WTC11 (cell line): ENCODE data around the gene TBC1D22A. TPM values are rescaled to one million over a fixed set of nuclear protein-coding genes. Genes with fewer than 3 reads are reported as not detected.

Experiments used
- ATAC-seq: fragments of 200-7000 bp; cut with Tn5 transposase; 2 replicates; pipeline ENCODE4 v1.10.0; 2021; ENCODE audit warnings: mild to moderate bottlenecking, moderate library complexity
- CTCF ChIA-PET: fragments of 300-600 bp; sonication (Branson Sonifier 250); formaldehyde crosslinking; loops from one replicate; lab custom pipeline; 2021; ENCODE audit warnings: antibody characterized with exemption; lab: Charles Lee
- POLR2A ChIA-PET: fragments of 350-600 bp; sonication (Branson Sonifier 250); formaldehyde crosslinking; loops from one replicate; lab custom pipeline; 2021; ENCODE audit warnings: antibody characterized with exemption; lab: Charles Lee
- DNase-seq: peaks from one replicate; pipeline ENCODE4 v3.0.0; 2021; ENCODE audit warnings: low spot score
- H3K27ac Mint-ChIP-seq: 2 replicates; pipeline ENCODE4 v1.8.0; 2021; ENCODE audit warnings: mixed read lengths
- H3K27me3 Mint-ChIP-seq: 2 replicates; pipeline ENCODE4 v1.8.0; 2021; ENCODE audit warnings: low read depth, mild to moderate bottlenecking, moderate library complexity, mixed read lengths
- H3K36me3 Mint-ChIP-seq: 2 replicates; pipeline ENCODE4 v1.8.0; 2021; ENCODE audit warnings: mixed read lengths
- H3K4me1 Mint-ChIP-seq: 2 replicates; pipeline ENCODE4 v1.8.0; 2022; ENCODE audit warnings: mixed read lengths
- H3K4me3 Mint-ChIP-seq: 2 replicates; pipeline ENCODE4 v1.8.0; 2021; ENCODE audit warnings: mild to moderate bottlenecking, moderate library complexity, mixed read lengths
- H3K9me3 Mint-ChIP-seq: 2 replicates; pipeline ENCODE4 v1.8.0; 2021; ENCODE audit warnings: mixed read lengths
- ATF1 ChIP-seq: sonication (generic); formaldehyde crosslinking; IDR thresholded peaks from 2 replicates; pipeline ENCODE4 v1.8.1; 2023; ENCODE audit warnings: mild to moderate bottlenecking, moderate library complexity, missing genetic modification reagents
- FOXJ3 ChIP-seq: sonication (generic); formaldehyde crosslinking; IDR thresholded peaks from 2 replicates; pipeline ENCODE4 v1.9.0; 2021; ENCODE audit warnings: missing genetic modification reagents, mild to moderate bottlenecking, borderline replicate concordance
- FOXK1 ChIP-seq: sonication (generic); formaldehyde crosslinking; IDR thresholded peaks from 2 replicates; pipeline ENCODE4 v1.8.0; 2022; ENCODE audit warnings: mild to moderate bottlenecking, moderate library complexity, missing genetic modification reagents
- GABPB1 ChIP-seq: sonication (generic); formaldehyde crosslinking; IDR thresholded peaks from 2 replicates; pipeline ENCODE4 v1.8.1; 2023; ENCODE audit warnings: mild to moderate bottlenecking, missing genetic modification reagents
- GTF2I ChIP-seq: fragments of 250-450 bp; sonication (Bioruptor Pico); conservative IDR thresholded peaks from 2 replicates; pipeline ENCODE4 v1.4.0; 2021; ENCODE audit warnings: mild to moderate bottlenecking
- JAZF1 ChIP-seq: fragments of 250-450 bp; sonication (Bioruptor Pico); IDR thresholded peaks from 2 replicates; pipeline ENCODE4 v1.9.0; 2021; ENCODE audit warnings: moderate library complexity, mild to moderate bottlenecking, inconsistent platforms
- KAT7 ChIP-seq: sonication (generic); formaldehyde crosslinking; IDR thresholded peaks from 2 replicates; pipeline ENCODE4 v1.8.1; 2023; ENCODE audit warnings: missing genetic modification reagents, mild to moderate bottlenecking, borderline replicate concordance
- MYBL2 ChIP-seq: sonication (generic); formaldehyde crosslinking; IDR thresholded peaks from 2 replicates; pipeline ENCODE4 v1.8.1; 2023; ENCODE audit warnings: mild to moderate bottlenecking, moderate library complexity, missing genetic modification reagents
- NR1H2 ChIP-seq: sonication (generic); formaldehyde crosslinking; IDR thresholded peaks from 2 replicates; pipeline ENCODE4 v1.9.0; 2021; ENCODE audit warnings: mild to moderate bottlenecking, moderate library complexity, missing genetic modification reagents
- NR2C2 ChIP-seq: sonication (generic); formaldehyde crosslinking; IDR thresholded peaks from 2 replicates; pipeline ENCODE4 v1.8.0; 2022; ENCODE audit warnings: mild to moderate bottlenecking, missing genetic modification reagents
- RORB ChIP-seq: fragments of 250-450 bp; sonication (Bioruptor Pico); IDR thresholded peaks from 2 replicates; pipeline ENCODE4 v1.9.0; 2021; ENCODE audit warnings: mild to moderate bottlenecking
- TP53 ChIP-seq: sonication (generic); formaldehyde crosslinking; IDR thresholded peaks from 2 replicates; pipeline ENCODE4 v1.8.1; 2023; ENCODE audit warnings: mild to moderate bottlenecking, missing genetic modification reagents
- ZNF232 ChIP-seq: sonication (generic); formaldehyde crosslinking; IDR thresholded peaks from 2 replicates; pipeline ENCODE4 v1.8.0; 2022; ENCODE audit warnings: mild to moderate bottlenecking, missing genetic modification reagents
- ZNF416 ChIP-seq: fragments of 250-450 bp; sonication (Bioruptor Pico); IDR thresholded peaks from 2 replicates; pipeline ENCODE4 v1.9.0; 2021; ENCODE audit warnings: mild to moderate bottlenecking, inconsistent platforms
- ZNF423 ChIP-seq: fragments of 250-450 bp; sonication (Bioruptor Pico); IDR thresholded peaks from 2 replicates; pipeline ENCODE4 v2.1.2; 2022; ENCODE audit warnings: mild to moderate bottlenecking, moderate library complexity
- total RNA-seq: library from RNA; stranded (reverse); gene quantifications from 3 replicates; pipeline ENCODE4 v1.2.3, GENCODE V29; 2021
- TF ChIP-seq, protein P1 (sequence below): sonication (generic); formaldehyde crosslinking; IDR thresholded peaks from 2 replicates; pipeline ENCODE4 v1.8.0; 2022; ENCODE audit warnings: missing genetic modification reagents
- TF ChIP-seq, protein P2 (sequence below): sonication (generic); formaldehyde crosslinking; IDR thresholded peaks from 2 replicates; pipeline ENCODE4 v1.8.1; 2022; ENCODE audit warnings: low read depth, mild to moderate bottlenecking, moderate library complexity, missing genetic modification reagents, borderline replicate concordance
- TF ChIP-seq, protein P3 (sequence below): sonication (generic); formaldehyde crosslinking; IDR thresholded peaks from 2 replicates; pipeline ENCODE4 v1.8.0; 2022; ENCODE audit warnings: mild to moderate bottlenecking, missing genetic modification reagents
- TF ChIP-seq, protein P4 (sequence below): fragments of 250-450 bp; sonication (Bioruptor Pico); IDR thresholded peaks from 2 replicates; pipeline ENCODE4 v2.1.2; 2022; ENCODE audit warnings: mild to moderate bottlenecking, moderate library complexity
- TF ChIP-seq, protein P5 (sequence below): sonication (generic); formaldehyde crosslinking; IDR thresholded peaks from 2 replicates; pipeline ENCODE4 v1.8.0; 2022; ENCODE audit warnings: mild to moderate bottlenecking, missing genetic modification reagents

The TBC1D22A gene
- total RNA-seq, 1 experiment from 2014 or later, result 18.1 TPM

DNA sequence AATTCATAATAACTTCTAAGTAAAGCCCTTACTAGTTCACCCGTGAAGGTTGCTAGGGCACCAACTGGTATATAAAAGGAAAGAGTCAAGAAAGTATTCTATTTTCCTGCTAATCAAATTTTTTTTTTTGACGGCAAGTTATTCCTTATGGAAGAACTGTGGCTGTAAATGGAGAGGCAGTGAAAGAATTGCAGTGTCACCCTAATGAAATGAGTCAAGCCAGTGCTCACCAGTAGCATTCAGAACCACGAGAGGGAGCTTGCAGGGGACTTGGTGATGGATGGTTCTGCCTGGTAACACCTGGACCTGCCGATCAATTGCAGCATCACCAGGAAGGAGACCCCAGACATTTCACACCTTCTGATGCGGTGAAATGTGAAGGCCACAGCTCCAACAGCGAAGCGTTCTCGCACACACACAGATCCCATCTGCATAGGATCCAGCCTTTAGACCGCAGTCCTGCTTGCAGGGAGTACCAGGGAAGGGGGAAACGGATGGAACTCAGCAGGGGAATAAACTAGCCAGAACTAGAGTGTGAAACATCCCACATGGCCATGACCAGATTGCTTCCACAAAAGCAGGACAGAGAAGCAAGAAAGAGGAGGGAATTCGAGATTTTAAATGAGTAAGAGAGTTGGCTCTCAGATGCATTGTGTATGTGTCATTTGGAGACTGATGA lies 326.2 kb downstream of the TBC1D22A start:
- Mint-ChIP-seq H3K4me3 (no peak overlapping the region), H3K9me3 (peaks cover 5% of the 10 kb centered on the region), H3K4me1 (peaks cover 50% of the 10 kb centered on the region), H3K27ac (0 out of 2 replicates have a peak overlapping the region, but pooled peaks have one; percentile 12), H3K36me3 (peaks cover 5% of the 10 kb centered on the region)
- ATAC-seq (no peak), DNase-seq (no peak)
- TF ChIP-seq NR2C2 (CRISPR knock-in tag), result no peak
- TF ChIP-seq, protein P1, sequence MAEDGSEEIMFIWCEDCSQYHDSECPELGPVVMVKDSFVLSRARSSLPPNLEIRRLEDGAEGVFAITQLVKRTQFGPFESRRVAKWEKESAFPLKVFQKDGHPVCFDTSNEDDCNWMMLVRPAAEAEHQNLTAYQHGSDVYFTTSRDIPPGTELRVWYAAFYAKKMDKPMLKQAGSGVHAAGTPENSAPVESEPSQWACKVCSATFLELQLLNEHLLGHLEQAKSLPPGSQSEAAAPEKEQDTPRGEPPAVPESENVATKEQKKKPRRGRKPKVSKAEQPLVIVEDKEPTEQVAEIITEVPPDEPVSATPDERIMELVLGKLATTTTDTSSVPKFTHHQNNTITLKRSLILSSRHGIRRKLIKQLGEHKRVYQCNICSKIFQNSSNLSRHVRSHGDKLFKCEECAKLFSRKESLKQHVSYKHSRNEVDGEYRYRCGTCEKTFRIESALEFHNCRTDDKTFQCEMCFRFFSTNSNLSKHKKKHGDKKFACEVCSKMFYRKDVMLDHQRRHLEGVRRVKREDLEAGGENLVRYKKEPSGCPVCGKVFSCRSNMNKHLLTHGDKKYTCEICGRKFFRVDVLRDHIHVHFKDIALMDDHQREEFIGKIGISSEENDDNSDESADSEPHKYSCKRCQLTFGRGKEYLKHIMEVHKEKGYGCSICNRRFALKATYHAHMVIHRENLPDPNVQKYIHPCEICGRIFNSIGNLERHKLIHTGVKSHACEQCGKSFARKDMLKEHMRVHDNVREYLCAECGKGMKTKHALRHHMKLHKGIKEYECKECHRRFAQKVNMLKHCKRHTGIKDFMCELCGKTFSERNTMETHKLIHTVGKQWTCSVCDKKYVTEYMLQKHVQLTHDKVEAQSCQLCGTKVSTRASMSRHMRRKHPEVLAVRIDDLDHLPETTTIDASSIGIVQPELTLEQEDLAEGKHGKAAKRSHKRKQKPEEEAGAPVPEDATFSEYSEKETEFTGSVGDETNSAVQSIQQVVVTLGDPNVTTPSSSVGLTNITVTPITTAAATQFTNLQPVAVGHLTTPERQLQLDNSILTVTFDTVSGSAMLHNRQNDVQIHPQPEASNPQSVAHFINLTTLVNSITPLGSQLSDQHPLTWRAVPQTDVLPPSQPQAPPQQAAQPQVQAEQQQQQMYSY (CRISPR knock-in tag), result no peak
- TF ChIP-seq ZNF416 (CRISPR knock-in tag), result no peak
- TF ChIP-seq, protein P2, sequence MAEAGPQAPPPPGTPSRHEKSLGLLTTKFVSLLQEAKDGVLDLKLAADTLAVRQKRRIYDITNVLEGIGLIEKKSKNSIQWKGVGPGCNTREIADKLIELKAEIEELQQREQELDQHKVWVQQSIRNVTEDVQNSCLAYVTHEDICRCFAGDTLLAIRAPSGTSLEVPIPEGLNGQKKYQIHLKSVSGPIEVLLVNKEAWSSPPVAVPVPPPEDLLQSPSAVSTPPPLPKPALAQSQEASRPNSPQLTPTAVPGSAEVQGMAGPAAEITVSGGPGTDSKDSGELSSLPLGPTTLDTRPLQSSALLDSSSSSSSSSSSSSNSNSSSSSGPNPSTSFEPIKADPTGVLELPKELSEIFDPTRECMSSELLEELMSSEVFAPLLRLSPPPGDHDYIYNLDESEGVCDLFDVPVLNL, result no peak
- no peak for TF ChIP-seq GTF2I
- TF ChIP-seq, all 79 proteins: peak for 0
- ChIA-PET CTCF (no interaction called here), POLR2A (no interaction called here)
- H3K27me3 Mint-ChIP-seq, result peaks cover 4% of the 10 kb centered on the region

DNA sequence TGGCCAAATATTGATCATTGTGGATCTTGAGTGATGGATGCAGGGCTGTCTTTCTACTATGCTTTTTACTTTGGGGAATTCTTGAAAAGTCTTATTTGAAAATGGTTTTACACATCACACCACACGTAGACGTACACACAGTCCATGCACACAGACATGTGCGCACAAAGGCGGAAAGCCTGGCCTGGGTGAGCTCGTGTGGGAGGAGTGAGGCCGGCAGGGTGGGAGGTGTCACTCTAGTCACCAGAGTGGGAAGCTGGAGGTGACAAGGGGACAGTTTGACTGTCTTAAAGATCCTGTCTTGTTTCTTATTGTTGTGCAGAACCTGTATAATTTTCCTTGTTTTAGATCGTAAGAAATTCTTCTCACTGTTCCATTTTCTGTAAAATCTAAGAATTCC lies 326.9 kb downstream of the TBC1D22A start:
- Mint-ChIP-seq H3K27ac (0 out of 2 replicates have a peak overlapping the region, but pooled peaks have one; percentile 12), H3K36me3 (peaks cover 12% of the 10 kb centered on the region), H3K27me3 (peaks cover 4% of the 10 kb centered on the region), H3K4me3 (no peak overlapping the region), H3K9me3 (peaks cover 11% of the 10 kb centered on the region), H3K4me1 (peaks cover 42% of the 10 kb centered on the region)
- CTCF ChIA-PET, result no interaction called here
- ATAC-seq, result no peak
- TF ChIP-seq MYBL2 (CRISPR knock-in tag), result no peak
- no peak for TF ChIP-seq ZNF416 (CRISPR knock-in tag)
- TF ChIP-seq, protein P3, sequence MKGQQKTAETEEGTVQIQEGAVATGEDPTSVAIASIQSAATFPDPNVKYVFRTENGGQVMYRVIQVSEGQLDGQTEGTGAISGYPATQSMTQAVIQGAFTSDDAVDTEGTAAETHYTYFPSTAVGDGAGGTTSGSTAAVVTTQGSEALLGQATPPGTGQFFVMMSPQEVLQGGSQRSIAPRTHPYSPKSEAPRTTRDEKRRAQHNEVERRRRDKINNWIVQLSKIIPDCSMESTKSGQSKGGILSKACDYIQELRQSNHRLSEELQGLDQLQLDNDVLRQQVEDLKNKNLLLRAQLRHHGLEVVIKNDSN (CRISPR knock-in tag), result no peak
- TF ChIP-seq TP53 (CRISPR knock-in tag), result no peak
- TF ChIP-seq NR1H2 (CRISPR knock-in tag), result no peak
- no peak for TF ChIP-seq ZNF232 (CRISPR knock-in tag)
- DNase-seq, result no peak
- POLR2A ChIA-PET, result no interaction called here

DNA sequence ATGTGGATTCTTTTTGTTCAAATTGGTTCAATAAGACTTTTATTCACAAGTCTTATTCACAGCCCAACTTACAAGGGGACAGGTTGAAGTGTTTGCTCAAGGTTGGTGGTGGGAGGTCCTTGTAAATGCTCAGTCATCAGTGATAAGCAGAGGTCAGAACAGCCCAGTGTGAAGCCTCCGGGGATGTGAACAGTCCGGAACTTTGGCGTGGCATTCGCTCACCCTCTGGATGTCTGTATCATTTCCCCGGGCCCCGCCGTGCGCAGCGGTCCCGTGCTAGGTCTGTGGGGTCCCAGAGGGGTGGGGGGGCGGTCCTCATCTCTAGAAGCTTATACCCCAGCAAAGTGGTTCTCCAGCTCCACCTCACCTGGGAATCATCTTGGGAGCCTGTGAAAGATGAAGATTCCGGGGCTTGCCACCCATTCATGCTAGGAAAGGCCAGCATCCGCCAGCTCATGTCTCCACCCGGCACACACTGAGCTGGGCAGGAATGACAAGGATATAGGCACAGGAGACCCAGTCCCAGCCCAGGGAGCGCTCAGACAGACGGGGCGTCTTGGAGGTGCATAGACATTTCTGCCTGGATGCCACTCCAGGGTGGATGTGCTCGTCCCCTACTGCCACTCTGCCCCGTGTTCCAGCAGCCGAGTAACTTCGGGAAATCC lies 327.5 kb downstream of the TBC1D22A start:
- POLR2A ChIA-PET, result no interaction called here
- TF ChIP-seq FOXJ3 (CRISPR knock-in tag) (no peak), ZNF423 (no peak), FOXK1 (CRISPR knock-in tag) (no peak), ATF1 (CRISPR knock-in tag) (no peak), KAT7 (no peak), RORB (no peak), JAZF1 (CRISPR knock-in tag) (no peak), GABPB1 (CRISPR knock-in tag) (no peak)
- TF ChIP-seq, protein P4, sequence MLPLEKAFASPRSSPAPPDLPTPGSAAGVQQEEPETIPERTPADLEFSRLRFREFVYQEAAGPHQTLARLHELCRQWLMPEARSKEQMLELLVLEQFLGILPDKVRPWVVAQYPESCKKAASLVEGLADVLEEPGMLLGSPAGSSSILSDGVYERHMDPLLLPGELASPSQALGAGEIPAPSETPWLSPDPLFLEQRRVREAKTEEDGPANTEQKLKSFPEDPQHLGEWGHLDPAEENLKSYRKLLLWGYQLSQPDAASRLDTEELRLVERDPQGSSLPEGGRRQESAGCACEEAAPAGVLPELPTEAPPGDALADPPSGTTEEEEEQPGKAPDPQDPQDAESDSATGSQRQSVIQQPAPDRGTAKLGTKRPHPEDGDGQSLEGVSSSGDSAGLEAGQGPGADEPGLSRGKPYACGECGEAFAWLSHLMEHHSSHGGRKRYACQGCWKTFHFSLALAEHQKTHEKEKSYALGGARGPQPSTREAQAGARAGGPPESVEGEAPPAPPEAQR, result no peak
- TF ChIP-seq, protein P5, sequence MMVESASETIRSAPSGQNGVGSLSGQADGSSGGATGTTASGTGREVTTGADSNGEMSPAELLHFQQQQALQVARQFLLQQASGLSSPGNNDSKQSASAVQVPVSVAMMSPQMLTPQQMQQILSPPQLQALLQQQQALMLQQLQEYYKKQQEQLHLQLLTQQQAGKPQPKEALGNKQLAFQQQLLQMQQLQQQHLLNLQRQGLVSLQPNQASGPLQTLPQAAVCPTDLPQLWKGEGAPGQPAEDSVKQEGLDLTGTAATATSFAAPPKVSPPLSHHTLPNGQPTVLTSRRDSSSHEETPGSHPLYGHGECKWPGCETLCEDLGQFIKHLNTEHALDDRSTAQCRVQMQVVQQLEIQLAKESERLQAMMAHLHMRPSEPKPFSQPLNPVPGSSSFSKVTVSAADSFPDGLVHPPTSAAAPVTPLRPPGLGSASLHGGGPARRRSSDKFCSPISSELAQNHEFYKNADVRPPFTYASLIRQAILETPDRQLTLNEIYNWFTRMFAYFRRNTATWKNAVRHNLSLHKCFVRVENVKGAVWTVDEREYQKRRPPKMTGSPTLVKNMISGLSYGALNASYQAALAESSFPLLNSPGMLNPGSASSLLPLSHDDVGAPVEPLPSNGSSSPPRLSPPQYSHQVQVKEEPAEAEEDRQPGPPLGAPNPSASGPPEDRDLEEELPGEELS (CRISPR knock-in tag), result no peak
- CTCF ChIA-PET, result no interaction called here
- DNase-seq (no peak), ATAC-seq (no peak)
- peaks cover 41% of the 10 kb centered on the region for H3K4me1 Mint-ChIP-seq
- peak overlapping the region; percentile 71 for H3K4me3 Mint-ChIP-seq
- H3K9me3 Mint-ChIP-seq, result peaks cover 11% of the 10 kb centered on the region
- H3K27ac Mint-ChIP-seq, result no peak overlapping the region
- peaks cover 13% of the 10 kb centered on the region for H3K36me3 Mint-ChIP-seq
- peaks cover 4% of the 10 kb centered on the region for H3K27me3 Mint-ChIP-seq
